ACC112 (cell line): ENCODE results near the gene SOD3.

Experiments used
- H2AFZ ChIP-seq: fragments of 200-600 bp; sonication (generic); one replicate; pipeline ENCODE4 v1.6.0; 2017; ENCODE audit warnings: antibody characterized with exemption, low read length; ENCODE audit not compliant: unreplicated experiment
- H3K27ac ChIP-seq: fragments of 200-600 bp; sonication (generic); 2 replicates; pipeline ENCODE4 v1.5.1; 2014; ENCODE audit warnings: low read depth, mild to moderate bottlenecking, antibody characterized with exemption, low read length, moderate library complexity
- H3K27me3 ChIP-seq: fragments of 200-600 bp; sonication (generic); 2 replicates; pipeline ENCODE4 v1.6.1; 2014; ENCODE audit warnings: mild to moderate bottlenecking, antibody characterized with exemption, low read length, moderate library complexity, mixed read lengths; ENCODE audit not compliant: insufficient read depth
- H3K36me3 ChIP-seq: fragments of 200-600 bp; sonication (generic); 2 replicates; pipeline ENCODE4 v1.6.1; 2016; ENCODE audit warnings: mild to moderate bottlenecking, antibody characterized with exemption, low read length, moderate library complexity, mixed read lengths; ENCODE audit not compliant: insufficient read depth
- H3K4me1 ChIP-seq: fragments of 200-600 bp; sonication (generic); one replicate; pipeline ENCODE4 v1.6.1; 2016; ENCODE audit warnings: low read length, mixed read lengths; ENCODE audit not compliant: insufficient read depth, unreplicated experiment, control insufficient read depth
- H3K4me3 ChIP-seq: fragments of 200-600 bp; sonication (generic); 2 replicates; pipeline ENCODE4 v1.5.1; 2014; ENCODE audit warnings: mild to moderate bottlenecking, low read depth, low read length
- H3K79me2 ChIP-seq: fragments of 200-600 bp; sonication (generic); one replicate; pipeline ENCODE4 v1.6.0; 2016; ENCODE audit warnings: low read length; ENCODE audit not compliant: control insufficient read depth, unreplicated experiment, insufficient read depth

Gene SOD3

GRCh38 chr4:24794916-24795665, at the start of gene SOD3:
Gene SOD3 (plus strand): TSS chr4:24795573. CDS start chr4:24799522, 3,949 bp downstream.
- H3K27me3 ChIP-seq: no peaks in the 10 kb centered on the region
- no peaks in the 10 kb centered on the region for H3K36me3 ChIP-seq
- no peaks in the 10 kb centered on the region for H3K79me2 ChIP-seq
- H2AFZ ChIP-seq: peak within 1 kb of the TSS; percentile 93
- peak within 1 kb of the TSS; percentile 67 for H3K4me3 ChIP-seq
- H3K4me1 ChIP-seq: peaks cover 22% of the 10 kb centered on the region
- H3K27ac ChIP-seq: peak within 1 kb of the TSS; percentile 48

GRCh38 chr4:24747234-24747975, 48.0 kb upstream of the SOD3 start:
- no peak overlapping the region for H3K4me3 ChIP-seq
- no peaks in the 10 kb centered on the region for H3K36me3 ChIP-seq
- H3K4me1 ChIP-seq: no peaks in the 10 kb centered on the region
- H3K79me2 ChIP-seq: no peaks in the 10 kb centered on the region
- no peak overlapping the region for H3K27ac ChIP-seq
- H2AFZ ChIP-seq: no peak overlapping the region
- no peaks in the 10 kb centered on the region for H3K27me3 ChIP-seq

- no peak overlapping the region for H3K27ac ChIP-seq
- no peak overlapping the region for H2AFZ ChIP-seq
- H3K79me2 ChIP-seq: no peaks in the 10 kb centered on the region
- H3K36me3 ChIP-seq: no peaks in the 10 kb centered on the region
- H3K4me1 ChIP-seq: no peaks in the 10 kb centered on the region
- no peak overlapping the region for H3K4me3 ChIP-seq
- no peaks in the 10 kb centered on the region for H3K27me3 ChIP-seq
Measured at GRCh38 chr4:24748023-24748422, 47.4 kb upstream of the SOD3 start.

- no peaks in the 10 kb centered on the region for H3K4me1 ChIP-seq
- no peaks in the 10 kb centered on the region for H3K27me3 ChIP-seq
- no peaks in the 10 kb centered on the region for H3K79me2 ChIP-seq
- H3K4me3 ChIP-seq: no peak overlapping the region
- H2AFZ ChIP-seq: no peak overlapping the region
- H3K27ac ChIP-seq: no peak overlapping the region
- H3K36me3 ChIP-seq: no peaks in the 10 kb centered on the region
Measured at GRCh38 chr4:24748758-24749350, 46.5 kb upstream of the SOD3 start.

- Histone ChIP-seq H3K27ac (no peak overlapping the region), H3K79me2 (no peaks in the 10 kb centered on the region), H3K36me3 (no peaks in the 10 kb centered on the region), H3K4me3 (no peak overlapping the region), H3K4me1 (no peaks in the 10 kb centered on the region), H2AFZ (no peak overlapping the region), H3K27me3 (no peaks in the 10 kb centered on the region)
Measured at GRCh38 chr4:24750106-24750505, 45.3 kb upstream of the SOD3 start.

- Histone ChIP-seq H3K36me3 (no peaks in the 10 kb centered on the region), H3K27ac (no peak overlapping the region), H2AFZ (no peak overlapping the region), H3K4me3 (no peak overlapping the region), H3K79me2 (no peaks in the 10 kb centered on the region), H3K27me3 (no peaks in the 10 kb centered on the region), H3K4me1 (no peaks in the 10 kb centered on the region)
Measured at GRCh38 chr4:24751926-24752539, 43.3 kb upstream of the SOD3 start.

- Histone ChIP-seq H3K27me3 (no peaks in the 10 kb centered on the region), H3K36me3 (no peaks in the 10 kb centered on the region), H3K27ac (no peak overlapping the region), H3K4me1 (no peaks in the 10 kb centered on the region), H3K79me2 (no peaks in the 10 kb centered on the region), H3K4me3 (no peak overlapping the region), H2AFZ (no peak overlapping the region)
Measured at GRCh38 chr4:24753519-24753918, 41.9 kb upstream of the SOD3 start.

- no peaks in the 10 kb centered on the region for H3K27me3 ChIP-seq
- no peak overlapping the region for H3K27ac ChIP-seq
- H3K4me1 ChIP-seq: no peaks in the 10 kb centered on the region
- no peak overlapping the region for H3K4me3 ChIP-seq
- no peaks in the 10 kb centered on the region for H3K79me2 ChIP-seq
- H2AFZ ChIP-seq: no peak overlapping the region
- no peaks in the 10 kb centered on the region for H3K36me3 ChIP-seq
Measured at GRCh38 chr4:24754571-24754970, 40.8 kb upstream of the SOD3 start.

- no peaks in the 10 kb centered on the region for H3K79me2 ChIP-seq
- no peaks in the 10 kb centered on the region for H3K27me3 ChIP-seq
- no peak overlapping the region for H3K4me3 ChIP-seq
- H3K36me3 ChIP-seq: no peaks in the 10 kb centered on the region
- H3K4me1 ChIP-seq: peaks cover 11% of the 10 kb centered on the region
- peak overlapping the region; percentile 67 for H2AFZ ChIP-seq
- peak overlapping the region; percentile 44 for H3K27ac ChIP-seq
Measured at GRCh38 chr4:24763631-24764297, 31.6 kb upstream of the SOD3 start.

GRCh38 chr4:24764345-24764744, 31.0 kb upstream of the SOD3 start:
- H3K4me1 ChIP-seq: peaks cover 16% of the 10 kb centered on the region
- H2AFZ ChIP-seq: peak overlapping the region; percentile 67
- peak overlapping the region; percentile 44; the same call in 1 of the 2 replicates for H3K27ac ChIP-seq
- no peaks in the 10 kb centered on the region for H3K36me3 ChIP-seq
- H3K27me3 ChIP-seq: no peaks in the 10 kb centered on the region
- peak overlapping the region; percentile 21; the same call in 1 of the 2 replicates for H3K4me3 ChIP-seq
- no peaks in the 10 kb centered on the region for H3K79me2 ChIP-seq
